ENCODE results near the gene NUP88. TPM values are rescaled to one million over a fixed set of nuclear protein-coding genes. Genes with fewer than 3 reads are reported as not detected.

The NUP88 gene
- total RNA-seq, 1 donor from 2014 or later: 187 TPM

DNA sequence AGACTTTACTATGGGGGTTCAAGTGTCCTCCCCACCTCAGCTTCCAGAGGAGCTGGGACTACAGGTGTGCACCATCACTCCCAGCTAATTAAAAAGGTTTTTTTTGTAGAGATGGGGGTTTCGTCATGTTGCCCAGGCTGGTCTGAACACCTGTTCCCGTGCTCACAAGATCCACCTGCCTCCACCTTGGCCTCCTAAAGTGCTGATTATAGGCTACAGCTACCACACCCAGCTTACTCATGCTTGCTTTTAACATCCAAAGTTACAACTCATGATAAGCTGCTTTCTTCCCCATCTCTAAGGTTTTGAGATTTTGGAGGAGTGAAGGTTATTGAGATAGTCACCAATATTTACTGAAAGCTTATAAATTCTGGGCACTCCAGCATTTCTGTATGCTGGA is 2.6 kb downstream of the NUP88 start:
- ChIA-PET CTCF (interaction anchor here (0.7 kb wide), 1 partner anchor 22 kb away, joined by 5 read pairs; the partner anchor contains the start of gene C1QBP), POLR2A (interaction anchor here (3.5 kb wide), 1 partner anchor 23 kb away, joined by 39 read pairs; the partner anchor contains the start of gene C1QBP)
- H3K9me3 Mint-ChIP-seq: no peaks in the 10 kb centered on the region
- intact Hi-C loops (cut with micrococcal nuclease): loop anchor here (5.0 kb wide), 2 partner anchors 470 to 1275 kb away; partner anchors contain the start of genes CYB5D2, PFN1 and ZZEF1
- DNase-seq (no peak), ATAC-seq (ENCODE audit: low read depth) (no peak)
- H3K36me3 Mint-ChIP-seq (ENCODE audit: low read depth): peaks cover 75% of the 10 kb centered on the region
- H3K27me3 Mint-ChIP-seq: no peaks in the 10 kb centered on the region
- H3K4me3 Mint-ChIP-seq: peak overlapping the region; percentile 66
- TF ChIP-seq CTCF (IDR thresholded peaks at IDR 0.05): no peak
- H3K4me1 Mint-ChIP-seq: peaks cover 59% of the 10 kb centered on the region
- peak overlapping the region; percentile 41 for H3K27ac Mint-ChIP-seq

- Mint-ChIP-seq H3K27ac (peak overlapping the region; percentile 21), H3K4me1 (peaks cover 52% of the 10 kb centered on the region), H3K36me3 (ENCODE audit: low read depth) (peaks cover 46% of the 10 kb centered on the region), H3K4me3 (no peak overlapping the region), H3K9me3 (no peaks in the 10 kb centered on the region), H3K27me3 (no peaks in the 10 kb centered on the region)
- no peak for DNase-seq
- POLR2A ChIA-PET: interaction anchor here (0.6 to 1.5 kb wide), 4 partner anchors 22 to 187 kb away, joined by 3 to 4 read pairs (median 4); no protein-coding TSS in a partner anchor
- TF ChIP-seq CTCF (IDR thresholded peaks at IDR 0.05): no peak
- no peak for ATAC-seq (ENCODE audit: low read depth)
- intact Hi-C loops (cut with micrococcal nuclease): no loop called here
- CTCF ChIA-PET: no interaction called here
These were observed 5.8 kb downstream of the NUP88 start for GRCh38 chr17:5413682-5414081.

- H3K27ac Mint-ChIP-seq: peak overlapping the region; percentile 62
- CTCF ChIA-PET: no interaction called here
- intact Hi-C loops (cut with micrococcal nuclease): no loop called here
- H3K4me3 Mint-ChIP-seq: no peak overlapping the region
- peaks cover 35% of the 10 kb centered on the region for H3K36me3 Mint-ChIP-seq (ENCODE audit: low read depth)
- ATAC-seq (ENCODE audit: low read depth): no peak
- peaks cover 33% of the 10 kb centered on the region for H3K4me1 Mint-ChIP-seq
- H3K9me3 Mint-ChIP-seq: no peaks in the 10 kb centered on the region
- POLR2A ChIA-PET: no interaction called here
- no peak for TF ChIP-seq CTCF (IDR thresholded peaks at IDR 0.05)
- no peak for DNase-seq
- H3K27me3 Mint-ChIP-seq: no peaks in the 10 kb centered on the region
These were observed 8.7 kb downstream of the NUP88 start for GRCh38 chr17:5410594-5411272.

DNA sequence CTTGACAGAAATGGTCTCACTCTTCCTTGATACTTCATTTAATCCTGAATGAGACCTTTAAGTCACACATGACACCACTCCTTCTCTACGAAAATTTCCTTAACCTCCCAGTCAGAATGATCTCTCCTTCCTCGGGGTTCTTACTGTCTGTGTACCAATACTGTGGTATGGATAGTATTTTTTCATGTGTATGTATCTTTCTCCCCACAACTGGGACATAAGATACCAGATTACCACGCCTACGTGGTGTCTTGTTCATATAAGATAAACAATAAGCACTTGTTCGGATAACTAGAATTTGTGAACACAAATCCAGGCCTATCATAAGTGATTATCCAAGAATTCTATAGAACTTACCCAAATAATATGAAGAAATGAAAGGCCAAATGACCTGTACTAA is 11.3 kb downstream of the NUP88 start:
- TF ChIP-seq CTCF (IDR thresholded peaks at IDR 0.05): no peak
- Mint-ChIP-seq H3K27ac (no peak overlapping the region), H3K4me1 (peaks cover 24% of the 10 kb centered on the region), H3K27me3 (no peaks in the 10 kb centered on the region), H3K4me3 (no peak overlapping the region), H3K9me3 (no peaks in the 10 kb centered on the region), H3K36me3 (ENCODE audit: low read depth) (peaks cover 15% of the 10 kb centered on the region)
- DNase-seq: no peak
- ChIA-PET CTCF (interaction anchor here (0.9 kb wide), 1 partner anchor 31 kb away, joined by 3 read pairs; the partner anchor contains the start of gene C1QBP), POLR2A (no interaction called here)
- ATAC-seq (ENCODE audit: low read depth): no peak
- intact Hi-C loops (cut with micrococcal nuclease): no loop called here

- no peak for DNase-seq
- peaks cover 18% of the 10 kb centered on the region for H3K36me3 Mint-ChIP-seq (ENCODE audit: low read depth)
- no peak for TF ChIP-seq CTCF (IDR thresholded peaks at IDR 0.05)
- no peak overlapping the region for H3K4me3 Mint-ChIP-seq
- intact Hi-C loops (cut with micrococcal nuclease): no loop called here
- no peaks in the 10 kb centered on the region for H3K27me3 Mint-ChIP-seq
- H3K9me3 Mint-ChIP-seq: no peaks in the 10 kb centered on the region
- H3K4me1 Mint-ChIP-seq: peaks cover 7% of the 10 kb centered on the region
- POLR2A ChIA-PET: interaction anchor here (0.5 kb wide), 1 partner anchor 158 kb away, joined by 4 read pairs; no protein-coding TSS in a partner anchor
- CTCF ChIA-PET: no interaction called here
- H3K27ac Mint-ChIP-seq: no peak overlapping the region
- no peak for ATAC-seq (ENCODE audit: low read depth)
These were observed 14.1 kb downstream of the NUP88 start for GRCh38 chr17:5405400-5405799.

Measured in activated B cell treated with CpG ODN at 0.5 μM for 24 hours (primary cell).